Activated CD4-positive, alpha-beta T cell treated with anti-CD3 and anti-CD28 coated beads, Interleukin-2, amount 50 U/mL, for 48 hours (primary cell): ENCODE measurements around the gene TAX1BP1.

Experiments
- DNase-seq, 2 experiments: peaks; one replicate each; pipeline ENCODE4 v3.0.0-alpha.2; 2020

The TAX1BP1 gene

GRCh38 chr7:27782849-27783248 is 42.9 kb downstream of the TAX1BP1 start:
- DNase-seq, result no peak

- peak in 1 of 2 experiments; percentile 11 for DNase-seq
These were observed 44.6 kb downstream of the TAX1BP1 start for GRCh38 chr7:27784399-27785053.

GRCh38 chr7:27788437-27788836 is 48.5 kb downstream of the TAX1BP1 start:
- DNase-seq, result no peak

GRCh38 chr7:27793780-27794179 is 53.8 kb downstream of the TAX1BP1 start:
- DNase-seq, result no peak

GRCh38 chr7:27795977-27796376 is 56.0 kb downstream of the TAX1BP1 start:
- no peak for DNase-seq

GRCh38 chr7:27799212-27799611 is 59.2 kb downstream of the TAX1BP1 start:
- DNase-seq, result no peak

- DNase-seq, result no peak
These were observed 63.0 kb downstream of the TAX1BP1 start for GRCh38 chr7:27802999-27803398.

- no peak for DNase-seq
These were observed 64.2 kb downstream of the TAX1BP1 start for GRCh38 chr7:27804139-27804538.

- no peak for DNase-seq
These were observed 68.7 kb downstream of the TAX1BP1 start for GRCh38 chr7:27808626-27809025.

- no peak for DNase-seq
These were observed 70.2 kb downstream of the TAX1BP1 start for GRCh38 chr7:27810186-27810585.

- DNase-seq, result no peak
These were observed 72.7 kb downstream of the TAX1BP1 start for GRCh38 chr7:27812706-27813105.

GRCh38 chr7:27822245-27822644 is 82.3 kb downstream of the TAX1BP1 start:
- no peak for DNase-seq

- no peak for DNase-seq
These were observed 85.9 kb downstream of the TAX1BP1 start for GRCh38 chr7:27825891-27826290.

GRCh38 chr7:27826357-27826756 is 86.4 kb downstream of the TAX1BP1 start:
- DNase-seq, result no peak

GRCh38 chr7:27834179-27834921 is 94.4 kb downstream of the TAX1BP1 start:
- DNase-seq, result no peak

GRCh38 chr7:27835376-27835775 is 95.4 kb downstream of the TAX1BP1 start:
- DNase-seq, result no peak

- no peak for DNase-seq
These were observed 96.6 kb downstream of the TAX1BP1 start for GRCh38 chr7:27836536-27836935.

- no peak for DNase-seq
These were observed 99.1 kb downstream of the TAX1BP1 start for GRCh38 chr7:27839099-27839498.

GRCh38 chr7:27840313-27840712 is 100.4 kb downstream of the TAX1BP1 start:
- DNase-seq, result peak; percentile 24 to 28

- no peak for DNase-seq
These were observed 100.9 kb downstream of the TAX1BP1 start for GRCh38 chr7:27840760-27841364.

- no peak for DNase-seq
These were observed 102.2 kb downstream of the TAX1BP1 start for GRCh38 chr7:27842094-27842692.

GRCh38 chr7:27842851-27843250 is 102.9 kb downstream of the TAX1BP1 start:
- DNase-seq, result no peak

- DNase-seq, result no peak
These were observed 103.8 kb downstream of the TAX1BP1 start for GRCh38 chr7:27843584-27844305.
